Osteoblast (primary cell): Measurements from ENCODE around the gene THBS1. TPM values are rescaled to one million over a fixed set of nuclear protein-coding genes. Genes with fewer than 3 reads are reported as not detected.

Experiments used
- DNase-seq: peaks from one replicate; pipeline ENCODE4 v3.0.0; 2011; ENCODE audit warnings: low spot score, mixed read lengths; ENCODE audit not compliant: insufficient read length; ENCODE audit errors: missing footprints
- H2AFZ ChIP-seq: 2 replicates; pipeline ENCODE4 v1.6.0; 2011; ENCODE audit warnings: mild to moderate bottlenecking, low read length
- H3K27ac ChIP-seq: 2 replicates; pipeline ENCODE4 v1.5.1; 2011; ENCODE audit warnings: mild to moderate bottlenecking, low read depth, low read length, moderate library complexity
- H3K27me3 ChIP-seq: 2 replicates; pipeline ENCODE4 v1.6.0; 2012; ENCODE audit warnings: mild to moderate bottlenecking, control low read depth, inconsistent platforms, low read length, moderate library complexity; ENCODE audit not compliant: insufficient read depth
- H3K36me3 ChIP-seq: 2 replicates; pipeline ENCODE4 v1.5.1; 2011; ENCODE audit warnings: mild to moderate bottlenecking, low read length, control low read depth, moderate library complexity; ENCODE audit not compliant: insufficient read depth
- H3K4me1 ChIP-seq: 2 replicates; pipeline ENCODE4 v1.5.1; 2011; ENCODE audit warnings: mild to moderate bottlenecking, low read length, control low read depth, moderate library complexity; ENCODE audit not compliant: insufficient read depth
- H3K4me2 ChIP-seq: 2 replicates; pipeline ENCODE4 v1.6.0; 2011; ENCODE audit warnings: mild to moderate bottlenecking, low read length; ENCODE audit not compliant: insufficient read depth
- H3K4me3 ChIP-seq: fragments of 200-600 bp; sonication (generic); 3 replicates; pipeline ENCODE4 v1.5.1; 2012; ENCODE audit warnings: mild to moderate bottlenecking, low read length, inconsistent platforms; ENCODE audit not compliant: insufficient read depth
- H3K79me2 ChIP-seq: 2 replicates; pipeline ENCODE4 v1.6.0; 2012; ENCODE audit warnings: mild to moderate bottlenecking, low read length, control low read depth, inconsistent platforms; ENCODE audit not compliant: insufficient read depth
- H3K9me3 ChIP-seq: 2 replicates; pipeline ENCODE4 v1.5.1; 2011; ENCODE audit warnings: low read depth, low read length, control low read depth
- H4K20me1 ChIP-seq: 2 replicates; pipeline ENCODE4 v1.6.0; 2012; ENCODE audit warnings: mild to moderate bottlenecking, low read length, control low read depth; ENCODE audit not compliant: insufficient read depth
- total RNA-seq: library from RNA; depleted of rRNA; stranded (reverse); fragments of >200 nt; gene quantifications from 2 replicates; pipeline ENCODE4 v1.2.3, GENCODE V29; 2012
- TF ChIP-seq, protein P1 (sequence below): IDR thresholded peaks from 2 replicates; pipeline ENCODE4 v1.5.1; 2011; ENCODE audit warnings: mild to moderate bottlenecking, low read depth, low read length, moderate library complexity; ENCODE audit errors: extremely low read depth

Gene THBS1
- total RNA-seq, 1 donor: 8,941 TPM

- Histone ChIP-seq H3K27ac (peak overlapping the region; percentile 92), H3K79me2 (peaks cover 14% of the 10 kb centered on the region), H3K4me3 (peak overlapping the region; percentile 84), H3K9me3 (no peaks in the 10 kb centered on the region), H2AFZ (no peak overlapping the region), H3K4me2 (peak overlapping the region; percentile 89), H3K36me3 (peaks cover 98% of the 10 kb centered on the region), H4K20me1 (peaks cover 92% of the 10 kb centered on the region), H3K4me1 (peaks cover 10% of the 10 kb centered on the region), H3K27me3 (no peaks in the 10 kb centered on the region)
- no peak for DNase-seq
- TF ChIP-seq, protein P1, sequence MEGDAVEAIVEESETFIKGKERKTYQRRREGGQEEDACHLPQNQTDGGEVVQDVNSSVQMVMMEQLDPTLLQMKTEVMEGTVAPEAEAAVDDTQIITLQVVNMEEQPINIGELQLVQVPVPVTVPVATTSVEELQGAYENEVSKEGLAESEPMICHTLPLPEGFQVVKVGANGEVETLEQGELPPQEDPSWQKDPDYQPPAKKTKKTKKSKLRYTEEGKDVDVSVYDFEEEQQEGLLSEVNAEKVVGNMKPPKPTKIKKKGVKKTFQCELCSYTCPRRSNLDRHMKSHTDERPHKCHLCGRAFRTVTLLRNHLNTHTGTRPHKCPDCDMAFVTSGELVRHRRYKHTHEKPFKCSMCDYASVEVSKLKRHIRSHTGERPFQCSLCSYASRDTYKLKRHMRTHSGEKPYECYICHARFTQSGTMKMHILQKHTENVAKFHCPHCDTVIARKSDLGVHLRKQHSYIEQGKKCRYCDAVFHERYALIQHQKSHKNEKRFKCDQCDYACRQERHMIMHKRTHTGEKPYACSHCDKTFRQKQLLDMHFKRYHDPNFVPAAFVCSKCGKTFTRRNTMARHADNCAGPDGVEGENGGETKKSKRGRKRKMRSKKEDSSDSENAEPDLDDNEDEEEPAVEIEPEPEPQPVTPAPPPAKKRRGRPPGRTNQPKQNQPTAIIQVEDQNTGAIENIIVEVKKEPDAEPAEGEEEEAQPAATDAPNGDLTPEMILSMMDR: no peak
Measured at GRCh38 chr15:39587731-39588530, 7.1 kb downstream of the THBS1 start.

DNA sequence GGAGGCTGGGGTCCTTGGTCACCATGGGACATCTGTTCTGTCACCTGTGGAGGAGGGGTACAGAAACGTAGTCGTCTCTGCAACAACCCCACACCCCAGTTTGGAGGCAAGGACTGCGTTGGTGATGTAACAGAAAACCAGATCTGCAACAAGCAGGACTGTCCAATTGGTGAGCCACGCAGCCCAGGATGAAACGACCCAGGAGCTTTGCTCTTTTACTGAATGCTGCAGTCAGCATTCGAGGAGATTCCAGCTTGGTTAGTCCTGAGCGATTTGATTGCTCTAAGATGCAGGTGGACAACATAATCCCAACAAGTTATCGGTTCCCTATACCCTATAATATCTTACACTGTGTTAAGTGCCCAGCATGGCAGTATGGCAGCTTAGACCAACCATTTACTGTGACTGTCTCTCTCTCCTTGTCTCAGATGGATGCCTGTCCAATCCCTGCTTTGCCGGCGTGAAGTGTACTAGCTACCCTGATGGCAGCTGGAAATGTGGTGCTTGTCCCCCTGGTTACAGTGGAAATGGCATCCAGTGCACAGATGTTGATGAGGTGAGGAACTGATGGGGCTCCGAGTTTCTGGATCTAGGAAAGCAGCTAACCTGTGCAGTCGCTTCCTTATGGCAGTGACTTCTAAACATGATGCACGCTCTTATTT is 7.8 kb downstream of the THBS1 start:
- peaks cover 100% of the 10 kb centered on the region for H3K36me3 ChIP-seq
- H3K79me2 ChIP-seq: peaks cover 8% of the 10 kb centered on the region
- TF ChIP-seq, protein P1: no peak
- H4K20me1 ChIP-seq: peaks cover 94% of the 10 kb centered on the region
- peaks cover 9% of the 10 kb centered on the region for H3K4me1 ChIP-seq
- H3K9me3 ChIP-seq: no peaks in the 10 kb centered on the region
- no peaks in the 10 kb centered on the region for H3K27me3 ChIP-seq
- H3K4me3 ChIP-seq: peak overlapping the region; percentile 84
- no peak overlapping the region for H2AFZ ChIP-seq
- H3K27ac ChIP-seq: peak overlapping the region; percentile 92
- H3K4me2 ChIP-seq: peak overlapping the region; percentile 89
- peak; percentile 56 for DNase-seq

- peaks cover 93% of the 10 kb centered on the region for H4K20me1 ChIP-seq
- no peak overlapping the region for H2AFZ ChIP-seq
- H3K27ac ChIP-seq: peak overlapping the region; percentile 92
- no peak for DNase-seq
- peak overlapping the region; percentile 89 for H3K4me2 ChIP-seq
- peaks cover 100% of the 10 kb centered on the region for H3K36me3 ChIP-seq
- H3K4me3 ChIP-seq: peak overlapping the region; percentile 84
- peaks cover 2% of the 10 kb centered on the region for H3K79me2 ChIP-seq
- TF ChIP-seq, protein P1: no peak
- H3K4me1 ChIP-seq: peaks cover 4% of the 10 kb centered on the region
- H3K27me3 ChIP-seq: no peaks in the 10 kb centered on the region
- H3K9me3 ChIP-seq: no peaks in the 10 kb centered on the region
Measured at GRCh38 chr15:39589193-39589814, 8.4 kb downstream of the THBS1 start.
